HepG2 (cell line): ENCODE measurements around the gene STRN3. TPM values are rescaled to one million over a fixed set of nuclear protein-coding genes. Genes with fewer than 3 reads are reported as not detected.
A peak's percentile ranks its signal among the peaks of the same experiment; 100 is the strongest.

Experiments
- AGO1 ChIP-seq: fragments of 200-400 bp; formaldehyde crosslinking; IDR thresholded peaks from 2 replicates; pipeline ENCODE4 v1.6.1; 2017; ENCODE audit warnings: mild to moderate bottlenecking, low read depth, low read length, moderate library complexity; ENCODE audit not compliant: poor library complexity, severe bottlenecking
- AGO2 ChIP-seq: fragments of 200-400 bp; formaldehyde crosslinking; optimal IDR thresholded peaks from 2 replicates; pipeline ENCODE3; 2017; ENCODE audit warnings: mild to moderate bottlenecking, low read depth, low read length, moderate library complexity
- ATF7 ChIP-seq, 2 experiments: fragments of 450-650 bp in 1 of 2; sonication (generic) in 1 of 2; formaldehyde crosslinking in 1 of 2; IDR thresholded peaks; 2 replicates each; pipeline versions ENCODE4 v1.4.0 to v1.6.1; 2016 to 2020; ENCODE audit warnings: antibody characterized with exemption in 1 of 2, mild to moderate bottlenecking in 1 of 2, missing genetic modification reagents in 1 of 2
- CREM ChIP-seq, 2 experiments: sonication (generic) in 1 of 2; formaldehyde crosslinking in 1 of 2; IDR thresholded peaks; 2 replicates each; pipeline versions ENCODE4 v1.4.0 to v1.6.1; 2016 to 2020; ENCODE audit warnings: antibody characterized with exemption in 1 of 2, mild to moderate bottlenecking in 1 of 2, missing genetic modification reagents in 1 of 2
- HOXA3 ChIP-seq: sonication (generic); formaldehyde crosslinking; IDR thresholded peaks from 2 replicates; pipeline ENCODE4 v1.5.0; 2020; ENCODE audit warnings: missing genetic modification reagents
- KLF16 ChIP-seq, 2 experiments: sonication (generic) in 1 of 2; formaldehyde crosslinking in 1 of 2; IDR thresholded peaks; 2 replicates each; pipeline versions ENCODE4 v1.6.1 to v1.8.0; 2016 to 2023; ENCODE audit warnings: missing genetic modification reagents in 2 of 2, missing compliant biosample characterization in 1 of 2
- MXI1 ChIP-seq: IDR thresholded peaks from 3 replicates; pipeline ENCODE4 v1.6.1; 2012; ENCODE audit warnings: low read depth, low read length, inconsistent platforms, borderline replicate concordance
- PITX1 ChIP-seq: sonication (generic); formaldehyde crosslinking; IDR thresholded peaks from 2 replicates; pipeline ENCODE4 v1.5.1; 2020; ENCODE audit warnings: mild to moderate bottlenecking, missing genetic modification reagents
- POLR2A ChIP-seq, 2 experiments: IDR thresholded peaks; 2 replicates each; pipeline ENCODE4 v1.6.1; 2011; ENCODE audit warnings: low read depth in 2 of 2, low read length in 2 of 2, mild to moderate bottlenecking in 1 of 2, moderate library complexity in 1 of 2; ENCODE audit not compliant: insufficient read depth in 1 of 2
- PTBP1 ChIP-seq: fragments of 200-400 bp; formaldehyde crosslinking; IDR thresholded peaks from 2 replicates; pipeline ENCODE4 v1.6.1; 2018; ENCODE audit warnings: low read length, low read depth; ENCODE audit not compliant: poor library complexity, severe bottlenecking
- RAD51 ChIP-seq: fragments of 450-650 bp; IDR thresholded peaks from 2 replicates; pipeline ENCODE4 v1.6.1; 2016; ENCODE audit warnings: borderline replicate concordance
- SNAI1 ChIP-seq: sonication (generic); formaldehyde crosslinking; IDR thresholded peaks from 2 replicates; pipeline ENCODE4 v1.5.0; 2020; ENCODE audit warnings: mild to moderate bottlenecking, missing genetic modification reagents, borderline replicate concordance
- TP53 ChIP-seq: sonication (generic); formaldehyde crosslinking; conservative IDR thresholded peaks from 2 replicates; pipeline ENCODE4 v1.4.0; 2020; ENCODE audit warnings: missing genetic modification reagents
- ZBTB7A ChIP-seq: sonication (generic); formaldehyde crosslinking; IDR thresholded peaks from 2 replicates; pipeline ENCODE4 v1.8.0; 2022; ENCODE audit warnings: mild to moderate bottlenecking, missing genetic modification reagents
- ZNF253 ChIP-seq: sonication (generic); formaldehyde crosslinking; IDR thresholded peaks from 2 replicates; pipeline ENCODE4 v1.8.0; 2022; ENCODE audit warnings: mild to moderate bottlenecking, missing genetic modification reagents, borderline replicate concordance
- ZNF343 ChIP-seq: sonication (generic); formaldehyde crosslinking; IDR thresholded peaks from 2 replicates; pipeline ENCODE4 v1.4.0; 2020; ENCODE audit warnings: mild to moderate bottlenecking, missing genetic modification reagents
- ZNF354B ChIP-seq: sonication (generic); formaldehyde crosslinking; IDR thresholded peaks from 2 replicates; pipeline ENCODE4 v1.8.0; 2022; ENCODE audit warnings: mild to moderate bottlenecking, missing genetic modification reagents
- ZNF788 ChIP-seq: sonication (generic); formaldehyde crosslinking; IDR thresholded peaks from 2 replicates; pipeline ENCODE4 v1.5.0; 2020; ENCODE audit warnings: mild to moderate bottlenecking, missing genetic modification reagents, borderline replicate concordance
- polyA plus RNA-seq, 8 experiments: library from polyadenylated mRNA; depleted of rRNA in 3 of 8; stranded (reverse) in 7 of 8; unstranded in 1 of 8; fragments of >200 nt; fragmentation: Illumina TruSeq in 4 of 8; extraction: Trizol in 4 of 8; gene quantifications; 2 replicates each; pipeline versions ENCODE4 v1.2.1 to v1.2.3, GENCODE V29; 2011 to 2016; ENCODE audit warnings: low read depth in 4 of 8, missing spikeins in 1 of 8, mixed read lengths in 1 of 8; ENCODE audit not compliant: insufficient read depth in 1 of 8
- total RNA-seq, 5 experiments: library from RNA; depleted of rRNA; stranded (reverse); fragments of >200 nt; fragmentation: Illumina TruSeq; extraction: Trizol; gene quantifications; 2 replicates each; pipeline ENCODE4 v1.2.3, GENCODE V29; 2016; ENCODE audit warnings: low read depth in 1 of 5
- TF ChIP-seq, protein P1 (sequence below): sonication (generic); formaldehyde crosslinking; IDR thresholded peaks from 2 replicates; pipeline ENCODE4 v1.8.0; 2023; ENCODE audit warnings: mild to moderate bottlenecking, missing genetic modification reagents
- TF ChIP-seq, protein P2 (sequence below), 2 experiments: sonication (generic) in 1 of 2; formaldehyde crosslinking in 1 of 2; IDR thresholded peaks; 2 replicates each; pipeline versions ENCODE4 v1.6.1 to v1.9.0; 2014 to 2022; ENCODE audit warnings: antibody characterized with exemption in 1 of 2, borderline replicate concordance in 1 of 2, inconsistent platforms in 1 of 2, low read depth in 1 of 2, missing genetic modification reagents in 1 of 2

STRN3 gene
- total and polyA plus RNA-seq, 2 of the 13 experiments (the other 11 are each of a cell fraction or from before 2014, with no cell fraction given): 49.4 to 123 TPM

DNA sequence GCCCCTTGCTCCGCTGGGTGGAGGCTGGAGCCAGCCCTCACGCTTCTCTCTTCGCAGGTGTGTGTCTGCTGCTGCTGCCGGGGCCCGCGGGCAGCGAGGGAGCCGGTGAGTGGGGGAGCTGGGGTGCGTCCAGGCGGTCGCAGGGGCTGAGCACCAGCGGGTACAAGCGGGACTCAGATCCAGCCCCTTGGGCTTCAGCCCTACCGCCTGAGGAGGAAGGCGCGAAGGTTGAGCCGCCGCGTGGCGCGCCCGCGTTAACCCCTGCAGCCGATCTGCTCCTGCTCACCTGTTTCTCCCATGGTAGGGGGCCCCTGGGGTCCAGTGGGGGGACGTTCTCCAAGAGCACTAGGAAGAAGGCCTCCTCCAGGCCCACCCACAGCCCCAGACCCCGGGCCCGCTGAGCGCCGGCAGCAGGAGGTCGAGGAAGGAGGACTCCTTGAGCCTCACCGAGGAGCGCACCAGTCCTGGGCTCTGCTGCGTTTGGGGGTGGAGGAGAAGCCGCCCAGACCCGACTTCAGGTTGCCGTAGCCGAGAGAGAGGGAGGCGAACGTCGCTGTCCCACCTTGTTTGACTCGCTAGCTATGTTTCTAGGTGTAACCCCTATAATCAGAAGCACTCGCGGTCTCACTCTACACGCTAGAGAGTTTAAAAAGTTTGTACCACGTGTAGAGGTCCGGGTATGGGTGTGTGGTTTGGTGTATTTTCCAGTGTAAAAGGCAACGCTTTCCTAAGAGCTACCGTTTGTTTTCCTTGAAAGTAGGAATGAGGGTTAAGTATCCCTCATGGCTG is 151.0 kb downstream of the STRN3 start (continued):
- TF ChIP-seq RAD51 (no peak), PTBP1 (peak; percentile 53), HOXA3 (peak; percentile 0; the same call in 1 of the 2 replicates), AGO1 (peak; percentile 39), AGO2 (peak; percentile 82), ATF7 (IDR thresholded peaks at IDR 0.05) (no peak), ATF7 (CRISPR knock-in tag; IDR thresholded peaks at IDR 0.05) (0 out of 2 replicates have a peak, but pooled peaks have one; percentile 16), ZBTB7A (CRISPR knock-in tag) (no peak), PITX1 (CRISPR knock-in tag) (peak; percentile 15; the same call in 1 of the 2 replicates), ZNF788 (0 out of 2 replicates have a peak, but pooled peaks have one; percentile 36), MXI1 (0 out of 3 replicates have a peak, but pooled peaks have one; percentile 31), POLR2A (IDR thresholded peaks at IDR 0.05; ENCODE audit: insufficient read depth in 1 of 2, low read depth in 2 of 2, low read length in 2 of 2) (peak in 1 of 2 experiments; percentile 19; a peak in 1 of 4 replicates), ZNF343 (CRISPR knock-in tag) (no peak), SNAI1 (CRISPR knock-in tag) (peak; percentile 3; the same call in 1 of the 2 replicates), ZNF253 (CRISPR knock-in tag) (0 out of 2 replicates have a peak, but pooled peaks have one; percentile 43), KLF16 (CRISPR knock-in tag; IDR thresholded peaks at IDR 0.05) (no peak), ZNF354B (no peak), CREM (IDR thresholded peaks at IDR 0.05) (no peak), CREM (CRISPR knock-in tag; IDR thresholded peaks at IDR 0.05) (peak; percentile 3; the same call in 1 of the 2 replicates), TP53 (CRISPR knock-in tag) (no peak)
- TF ChIP-seq, protein P1, sequence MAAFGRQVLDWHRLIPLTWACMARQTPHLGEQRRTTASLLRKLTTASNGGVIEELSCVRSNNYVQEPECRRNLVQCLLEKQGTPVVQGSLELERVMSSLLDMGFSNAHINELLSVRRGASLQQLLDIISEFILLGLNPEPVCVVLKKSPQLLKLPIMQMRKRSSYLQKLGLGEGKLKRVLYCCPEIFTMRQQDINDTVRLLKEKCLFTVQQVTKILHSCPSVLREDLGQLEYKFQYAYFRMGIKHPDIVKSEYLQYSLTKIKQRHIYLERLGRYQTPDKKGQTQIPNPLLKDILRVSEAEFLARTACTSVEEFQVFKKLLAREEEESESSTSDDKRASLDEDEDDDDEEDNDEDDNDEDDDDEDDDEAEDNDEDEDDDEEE (CRISPR knock-in tag): 0 out of 2 replicates have a peak, but pooled peaks have one; percentile 23
- TF ChIP-seq, protein P2, sequence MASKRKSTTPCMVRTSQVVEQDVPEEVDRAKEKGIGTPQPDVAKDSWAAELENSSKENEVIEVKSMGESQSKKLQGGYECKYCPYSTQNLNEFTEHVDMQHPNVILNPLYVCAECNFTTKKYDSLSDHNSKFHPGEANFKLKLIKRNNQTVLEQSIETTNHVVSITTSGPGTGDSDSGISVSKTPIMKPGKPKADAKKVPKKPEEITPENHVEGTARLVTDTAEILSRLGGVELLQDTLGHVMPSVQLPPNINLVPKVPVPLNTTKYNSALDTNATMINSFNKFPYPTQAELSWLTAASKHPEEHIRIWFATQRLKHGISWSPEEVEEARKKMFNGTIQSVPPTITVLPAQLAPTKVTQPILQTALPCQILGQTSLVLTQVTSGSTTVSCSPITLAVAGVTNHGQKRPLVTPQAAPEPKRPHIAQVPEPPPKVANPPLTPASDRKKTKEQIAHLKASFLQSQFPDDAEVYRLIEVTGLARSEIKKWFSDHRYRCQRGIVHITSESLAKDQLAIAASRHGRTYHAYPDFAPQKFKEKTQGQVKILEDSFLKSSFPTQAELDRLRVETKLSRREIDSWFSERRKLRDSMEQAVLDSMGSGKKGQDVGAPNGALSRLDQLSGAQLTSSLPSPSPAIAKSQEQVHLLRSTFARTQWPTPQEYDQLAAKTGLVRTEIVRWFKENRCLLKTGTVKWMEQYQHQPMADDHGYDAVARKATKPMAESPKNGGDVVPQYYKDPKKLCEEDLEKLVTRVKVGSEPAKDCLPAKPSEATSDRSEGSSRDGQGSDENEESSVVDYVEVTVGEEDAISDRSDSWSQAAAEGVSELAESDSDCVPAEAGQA (IDR thresholded peaks at IDR 0.05; ENCODE audit: low read depth): peak; percentile 70; the same call in 1 of the 2 replicates
- TF ChIP-seq, protein P2 (CRISPR knock-in tag; IDR thresholded peaks at IDR 0.05; ENCODE audit: borderline replicate concordance): no peak
